ENCODE measurements around the gene PURB.

PURB gene

GRCh38 chr7:44853391-44853790, 31.9 kb downstream of the PURB start:
- DNase-seq (ENCODE audit: low read depth) = peak; percentile 91
- TF ChIP-seq, protein P1, sequence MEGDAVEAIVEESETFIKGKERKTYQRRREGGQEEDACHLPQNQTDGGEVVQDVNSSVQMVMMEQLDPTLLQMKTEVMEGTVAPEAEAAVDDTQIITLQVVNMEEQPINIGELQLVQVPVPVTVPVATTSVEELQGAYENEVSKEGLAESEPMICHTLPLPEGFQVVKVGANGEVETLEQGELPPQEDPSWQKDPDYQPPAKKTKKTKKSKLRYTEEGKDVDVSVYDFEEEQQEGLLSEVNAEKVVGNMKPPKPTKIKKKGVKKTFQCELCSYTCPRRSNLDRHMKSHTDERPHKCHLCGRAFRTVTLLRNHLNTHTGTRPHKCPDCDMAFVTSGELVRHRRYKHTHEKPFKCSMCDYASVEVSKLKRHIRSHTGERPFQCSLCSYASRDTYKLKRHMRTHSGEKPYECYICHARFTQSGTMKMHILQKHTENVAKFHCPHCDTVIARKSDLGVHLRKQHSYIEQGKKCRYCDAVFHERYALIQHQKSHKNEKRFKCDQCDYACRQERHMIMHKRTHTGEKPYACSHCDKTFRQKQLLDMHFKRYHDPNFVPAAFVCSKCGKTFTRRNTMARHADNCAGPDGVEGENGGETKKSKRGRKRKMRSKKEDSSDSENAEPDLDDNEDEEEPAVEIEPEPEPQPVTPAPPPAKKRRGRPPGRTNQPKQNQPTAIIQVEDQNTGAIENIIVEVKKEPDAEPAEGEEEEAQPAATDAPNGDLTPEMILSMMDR (IDR thresholded peaks at IDR 0.05; ENCODE audit: insufficient read depth, low read depth, low read length, missing control alignments) = no peak
- H3K4me3 ChIP-seq (ENCODE audit: low read length) = no peak overlapping the region

DNA sequence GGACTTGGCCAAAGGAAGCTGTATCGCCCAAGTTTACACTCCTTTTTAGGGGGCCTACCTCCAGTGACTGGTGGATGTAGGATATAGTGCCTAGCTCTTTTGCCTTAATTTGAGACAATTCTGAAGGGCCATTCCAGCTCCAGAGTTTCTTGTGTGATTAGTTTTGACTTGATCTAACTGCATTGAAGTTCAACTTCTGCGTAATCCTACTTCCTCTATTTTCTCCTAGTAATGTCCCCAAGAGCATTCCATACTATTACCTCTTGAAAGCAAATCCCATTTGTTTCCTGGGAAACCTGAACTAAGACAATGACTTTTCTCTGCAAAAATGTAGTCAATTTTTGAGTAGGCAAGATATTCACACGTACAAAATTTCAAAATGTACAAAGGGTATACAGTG, 32.7 kb downstream of the PURB start:
- no peak for DNase-seq (ENCODE audit: low read depth)
- no peak overlapping the region for H3K4me3 ChIP-seq (ENCODE audit: low read length)
- TF ChIP-seq, protein P1 (IDR thresholded peaks at IDR 0.05; ENCODE audit: insufficient read depth, low read depth, low read length, missing control alignments) = no peak

GRCh38 chr7:44849885-44850544, 35.3 kb downstream of the PURB start:
- TF ChIP-seq, protein P1 (IDR thresholded peaks at IDR 0.05; ENCODE audit: insufficient read depth, low read depth, low read length, missing control alignments) = no peak
- DNase-seq (ENCODE audit: low read depth) = no peak
- no peak overlapping the region for H3K4me3 ChIP-seq (ENCODE audit: low read length)

DNA sequence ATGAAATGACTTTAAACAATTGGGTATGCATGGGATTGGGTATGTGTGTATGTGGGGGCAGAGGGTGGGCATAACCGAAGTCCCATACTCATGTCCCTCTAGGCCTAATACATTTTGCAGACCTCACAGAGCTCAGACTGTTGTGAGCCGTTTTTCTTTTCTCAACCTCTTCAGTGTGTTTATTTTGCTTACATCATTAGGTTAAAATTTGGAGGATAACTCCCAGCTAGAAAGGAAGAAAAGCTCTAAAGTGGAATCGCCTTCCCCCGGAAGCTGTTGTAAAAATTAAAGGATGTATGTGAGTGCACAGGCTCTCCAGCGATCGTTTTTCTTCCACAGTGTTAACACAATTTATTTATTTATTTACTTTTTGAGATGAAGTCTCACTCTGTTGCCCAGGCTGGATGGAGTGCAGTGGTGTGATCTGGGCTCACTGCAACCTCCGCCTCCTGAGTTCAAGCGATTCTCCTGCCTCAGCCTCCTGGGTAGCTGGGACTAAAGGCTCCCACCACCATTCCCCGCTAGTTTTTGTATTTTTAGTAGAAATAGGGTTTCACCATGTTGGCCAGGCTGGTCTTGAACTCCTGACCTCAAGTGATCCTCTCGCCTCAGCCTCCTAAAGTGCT, 36.0 kb downstream of the PURB start:
- DNase-seq (ENCODE audit: low read depth) = no peak
- H3K4me3 ChIP-seq (ENCODE audit: low read length) = no peak overlapping the region
- TF ChIP-seq, protein P1 (IDR thresholded peaks at IDR 0.05; ENCODE audit: insufficient read depth, low read depth, low read length, missing control alignments) = no peak

GRCh38 chr7:44847920-44848634, 37.3 kb downstream of the PURB start, which contains the start of gene H2AZ2:
H2AZ2 (minus strand) TSS chr7:44848087; CDS start chr7:44847971, 116 bp downstream.
- H3K4me3 ChIP-seq (ENCODE audit: low read length) = peak within 1 kb of the TSS; percentile 93
- peak; percentile 100 for DNase-seq (ENCODE audit: low read depth)
- TF ChIP-seq, protein P1 (IDR thresholded peaks at IDR 0.05; ENCODE audit: insufficient read depth, low read depth, low read length, missing control alignments) = no peak

DNA sequence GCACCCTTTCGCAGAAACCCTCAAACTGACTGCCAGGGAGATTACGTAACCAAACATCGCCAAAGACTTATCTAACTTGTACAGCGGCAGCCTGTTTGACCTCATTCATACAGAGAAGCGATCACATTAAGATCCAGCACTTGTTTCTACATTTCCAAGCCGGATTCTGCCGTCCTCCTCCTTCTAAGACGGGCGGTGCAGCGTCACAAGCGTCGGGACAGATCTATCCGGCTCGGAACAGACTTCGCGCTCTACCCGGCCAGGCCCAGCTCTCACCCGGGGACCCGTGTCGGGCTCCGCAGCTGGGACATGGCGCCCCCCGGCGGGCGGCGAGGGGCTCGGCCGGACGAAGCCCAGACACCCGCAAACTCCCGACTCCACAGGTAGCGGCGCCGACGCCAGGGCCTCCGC, 37.8 kb downstream of the PURB start:
- TF ChIP-seq, protein P1 (IDR thresholded peaks at IDR 0.05; ENCODE audit: insufficient read depth, low read depth, low read length, missing control alignments) = peak; percentile 53
- DNase-seq (ENCODE audit: low read depth) = peak; percentile 88
- H3K4me3 ChIP-seq (ENCODE audit: low read length) = peak overlapping the region; percentile 93

Data from epithelial cell of esophagus (primary cell).